H1 (cell line): ENCODE results near the gene PPP6R1. TPM values are rescaled to one million over a fixed set of nuclear protein-coding genes. Genes with fewer than 3 reads are reported as not detected.

Source experiments
- CTCF ChIA-PET: fragments of 300-600 bp; sonication (Branson Sonifier 250); formaldehyde crosslinking; loops from one replicate; lab custom pipeline; 2021; ENCODE audit not compliant: partially characterized antibody; lab: Charles Lee
- POLR2A ChIA-PET: fragments of 300-600 bp; sonication (Branson Sonifier 250); formaldehyde crosslinking; loops from one replicate; lab custom pipeline; 2021; ENCODE audit warnings: inconsistent platforms; ENCODE audit not compliant: partially characterized antibody; lab: Charles Lee
- DNase-seq, 2 experiments: peaks; one replicate each; pipeline versions ENCODE4 v3.0.0 to v3.0.0-alpha.2; 2010 to 2022; ENCODE audit warnings: low spot score in 2 of 2, low read depth in 1 of 2, mixed read lengths in 1 of 2
- FAIRE-seq: peaks from 2 replicates; lab custom pipeline; 2011; peaks lifted over from hg19 to GRCh38; lab: Jason Lieb, UNC
- H2AFZ ChIP-seq: 2 replicates; pipeline ENCODE4 v1.8.1; 2012; ENCODE audit warnings: low read length, inconsistent platforms
- H2AK5ac ChIP-seq: 2 replicates; pipeline ENCODE4 v1.6.1; 2013; ENCODE audit warnings: low read depth, low read length
- H2BK120ac ChIP-seq: replicated peaks from 2 replicates; pipeline ENCODE3; 2013; ENCODE audit warnings: low read depth, low read length, inconsistent platforms
- H2BK12ac ChIP-seq: 2 replicates; pipeline ENCODE4 v1.6.1; 2013; ENCODE audit warnings: low read depth, low read length
- H2BK15ac ChIP-seq: 2 replicates; pipeline ENCODE4 v1.6.1; 2013; ENCODE audit warnings: low read length
- H2BK20ac ChIP-seq: 2 replicates; pipeline ENCODE4 v1.6.1; 2013; ENCODE audit warnings: low read length
- H2BK5ac ChIP-seq: 2 replicates; pipeline ENCODE4 v1.6.1; 2013; ENCODE audit warnings: low read depth, low read length
- H3K14ac ChIP-seq: 2 replicates; pipeline ENCODE4 v1.6.1; 2013; ENCODE audit warnings: inconsistent platforms; ENCODE audit not compliant: insufficient read length
- H3K18ac ChIP-seq: 2 replicates; pipeline ENCODE4 v1.6.1; 2013; ENCODE audit warnings: low read length; ENCODE audit errors: extremely low read depth
- H3K23ac ChIP-seq: 2 replicates; pipeline ENCODE4 v1.6.1; 2013; ENCODE audit warnings: inconsistent platforms; ENCODE audit not compliant: insufficient read length
- H3K23me2 ChIP-seq: 2 replicates; pipeline ENCODE4 v1.6.1; 2013; ENCODE audit warnings: low read depth, low read length
- H3K27ac ChIP-seq: 2 replicates; pipeline ENCODE4 v1.6.1; 2011; ENCODE audit warnings: low read depth, low read length, inconsistent platforms
- H3K27me3 ChIP-seq, 4 experiments: replicated peaks in 1 of 4; 1 replicate in 1 of 4; 2 replicates in 3 of 4; pipeline versions ENCODE4 v1.6.1 to v1.8.1; 2011 to 2013; ENCODE audit warnings: low read length in 3 of 4, mild to moderate bottlenecking in 3 of 4, inconsistent platforms in 2 of 4, mixed read lengths in 2 of 4, moderate library complexity in 1 of 4; ENCODE audit not compliant: control insufficient read depth in 3 of 4, insufficient read depth in 3 of 4; ENCODE audit errors: extremely low read depth in 1 of 4
- H3K36me3 ChIP-seq, 4 experiments: 2 replicates each; pipeline versions ENCODE4 v1.6.1 to v1.8.1; 2011 to 2013; ENCODE audit warnings: mild to moderate bottlenecking in 4 of 4, low read length in 3 of 4, moderate library complexity in 2 of 4, control low read depth in 1 of 4, inconsistent platforms in 1 of 4; ENCODE audit not compliant: insufficient read depth in 4 of 4, control insufficient read depth in 2 of 4
- H3K4ac ChIP-seq: replicated peaks from 2 replicates; pipeline ENCODE3; 2013; ENCODE audit warnings: low read length, low read depth, mixed read lengths, inconsistent platforms; ENCODE audit not compliant: insufficient read length
- H3K4me1 ChIP-seq, 4 experiments: replicated peaks in 1 of 4; 1 replicate in 1 of 4; 2 replicates in 3 of 4; pipeline versions ENCODE4 v1.6.1 to v1.8.1; 2011 to 2013; ENCODE audit warnings: low read length in 3 of 4, inconsistent platforms in 2 of 4, mixed read lengths in 1 of 4; ENCODE audit not compliant: insufficient read depth in 4 of 4, control insufficient read depth in 3 of 4
- H3K4me2 ChIP-seq, 2 experiments: 2 replicates each; pipeline versions ENCODE4 v1.6.1 to v1.8.1; 2011 to 2013; ENCODE audit warnings: low read depth in 2 of 2, low read length in 2 of 2, control low read depth in 1 of 2, inconsistent platforms in 1 of 2, mild to moderate bottlenecking in 1 of 2; ENCODE audit not compliant: insufficient read depth in 1 of 2
- H3K4me3 ChIP-seq, 4 experiments: fragments of 200-600, 300-600 bp in 1 of 4; sonication (generic), shearing (Covaris generic), sonication (Bioruptor Twin) in 1 of 4; 2 replicates each; pipeline versions ENCODE4 v1.5.1 to v1.8.1; 2011 to 2016; ENCODE audit warnings: low read length in 4 of 4, low read depth in 3 of 4, control low read depth in 2 of 4, inconsistent platforms in 2 of 4, mild to moderate bottlenecking in 2 of 4, mixed read lengths in 1 of 4, moderate library complexity in 1 of 4; ENCODE audit not compliant: insufficient read depth in 2 of 4; ENCODE audit errors: extremely low read depth in 1 of 4
- H3K56ac ChIP-seq: replicated peaks from 2 replicates; pipeline ENCODE3; 2013; ENCODE audit warnings: low read depth, mild to moderate bottlenecking, mixed read lengths, low read length, inconsistent platforms; ENCODE audit not compliant: insufficient read length
- H3K79me1 ChIP-seq: 2 replicates; pipeline ENCODE4 v1.6.1; 2013; ENCODE audit warnings: low read depth, low read length, control low read depth
- H3K79me2 ChIP-seq, 2 experiments: 2 replicates each; pipeline versions ENCODE4 v1.6.1 to v1.8.1; 2012 to 2013; ENCODE audit warnings: low read length in 2 of 2, mild to moderate bottlenecking in 2 of 2, inconsistent platforms in 1 of 2; ENCODE audit not compliant: insufficient read depth in 2 of 2, control insufficient read depth in 1 of 2
- H3K9ac ChIP-seq, 4 experiments: replicated peaks in 1 of 4; 1 replicate in 1 of 4; 2 replicates in 3 of 4; pipeline versions ENCODE4 v1.6.1 to v1.8.1; 2011 to 2013; ENCODE audit warnings: low read depth in 3 of 4, low read length in 3 of 4, control low read depth in 2 of 4, mild to moderate bottlenecking in 2 of 4, moderate library complexity in 2 of 4, inconsistent platforms in 1 of 4; ENCODE audit errors: extremely low read depth in 1 of 4
- H3K9me3 ChIP-seq, 2 experiments: 2 replicates each; pipeline versions ENCODE4 v1.6.1 to v1.8.1; 2012 to 2013; ENCODE audit warnings: mild to moderate bottlenecking in 2 of 2, moderate library complexity in 2 of 2, control low read depth in 1 of 2, inconsistent platforms in 1 of 2, low read depth in 1 of 2, low read length in 1 of 2, mixed read lengths in 1 of 2; ENCODE audit not compliant: insufficient read depth in 2 of 2
- H4K20me1 ChIP-seq, 2 experiments: replicated peaks in 1 of 2; 2 replicates each; pipeline versions ENCODE3 to v1.8.1; 2011 to 2013; ENCODE audit warnings: inconsistent platforms in 2 of 2, low read length in 2 of 2, mild to moderate bottlenecking in 1 of 2; ENCODE audit not compliant: insufficient read depth in 2 of 2, control insufficient read depth in 1 of 2
- H4K5ac ChIP-seq: 2 replicates; pipeline ENCODE4 v1.6.1; 2013; ENCODE audit warnings: low read length, low read depth, mixed read lengths, inconsistent platforms; ENCODE audit not compliant: insufficient read length
- H4K8ac ChIP-seq: 2 replicates; pipeline ENCODE4 v1.8.0; 2013; ENCODE audit warnings: mild to moderate bottlenecking, moderate library complexity, low read length, inconsistent platforms; ENCODE audit not compliant: insufficient read depth; ENCODE audit errors: extremely low read depth
- H4K91ac ChIP-seq: replicated peaks from 2 replicates; pipeline ENCODE3; 2013; ENCODE audit warnings: low read length, mixed read lengths, inconsistent platforms; ENCODE audit not compliant: insufficient read length
- BRCA1 ChIP-seq: IDR thresholded peaks from 2 replicates; pipeline ENCODE4 v1.6.1; 2012; ENCODE audit warnings: low read depth, low read length, improper control_type of control experiment
- KDM5A ChIP-seq: fragments of 200-600 bp; IDR thresholded peaks from 2 replicates; pipeline ENCODE4 v1.7.1; 2012; ENCODE audit warnings: mild to moderate bottlenecking, low read length, inconsistent platforms, mixed read lengths
- POLR2A ChIP-seq, 2 experiments: IDR thresholded peaks; 1 replicate in 1 of 2; 2 replicates in 1 of 2; pipeline ENCODE4 v1.6.1; 2011; ENCODE audit warnings: low read depth in 2 of 2, low read length in 2 of 2, mild to moderate bottlenecking in 2 of 2; ENCODE audit errors: control extremely low read depth in 1 of 2
- RBBP5 ChIP-seq: IDR thresholded peaks from 2 replicates; pipeline ENCODE4 v1.7.1; 2012; ENCODE audit warnings: low read depth, mild to moderate bottlenecking, inconsistent platforms, low read length, moderate library complexity, borderline replicate concordance
- SAP30 ChIP-seq: fragments of 300-600 bp; sonication (generic); IDR thresholded peaks from 2 replicates; pipeline ENCODE4 v1.7.1; 2012; ENCODE audit warnings: low read length, moderate library complexity, mild to moderate bottlenecking, inconsistent platforms; ENCODE audit not compliant: insufficient read depth, insufficient replicate concordance
- SIN3A ChIP-seq, 2 experiments: IDR thresholded peaks in 1 of 2; conservative IDR thresholded peaks in 1 of 2; 2 replicates each; pipeline ENCODE4 v1.6.1; 2011 to 2012; ENCODE audit warnings: low read length in 2 of 2, improper control_type of control experiment in 1 of 2, low read depth in 1 of 2, mild to moderate bottlenecking in 1 of 2
- TEAD4 ChIP-seq: IDR thresholded peaks from 2 replicates; pipeline ENCODE4 v1.6.1; 2012; ENCODE audit warnings: low read depth, low read length, inconsistent platforms, mixed read lengths
- YY1 ChIP-seq: IDR thresholded peaks from 2 replicates; pipeline ENCODE4 v1.6.1; 2011; ENCODE audit warnings: low read depth, mild to moderate bottlenecking, low read length
- WGBS, 2 experiments: shearing (Covaris generic) in 1 of 2; methylation state at CpG; one replicate each; pipeline versions ENCODE4 v1.1.6 to v1.1.7; 2013 to 2015; ENCODE audit warnings: low lambda C conversion rate in 2 of 2, mixed read lengths in 2 of 2, inconsistent platforms in 1 of 2, low coverage in 1 of 2, missing lambda C conversion rate in 1 of 2; ENCODE audit not compliant: insufficient replicate concordance in 2 of 2, insufficient coverage in 1 of 2, insufficient read length in 1 of 2; ENCODE audit errors: extremely low coverage in 1 of 2, missing lambda C conversion rate in 1 of 2; 5-methylcytosine and 5-hydroxymethylcytosine counted together
- polyA plus RNA-seq, 7 experiments: library from polyadenylated mRNA; depleted of rRNA in 3 of 7; stranded (reverse) in 5 of 7; unstranded in 2 of 7; fragments of >200 nt in 5 of 7; fragments of 200-250 nt in 2 of 7; gene quantifications; 1 replicate in 5 of 7; 2 replicates in 1 of 7; 4 replicates in 1 of 7; pipeline versions ENCODE4 v1.2.1 to v1.2.3, GENCODE V29; 2011 to 2013; ENCODE audit warnings: missing spikeins in 2 of 7, mixed read lengths in 2 of 7
- total RNA-seq: library from RNA; stranded (reverse); fragmentation: NEBNext Ultra II Directional; extraction: Animal tissue kit (Norgen Biotek cat#: 25700); gene quantifications from 2 replicates; pipeline ENCODE4 v1.2.1, GENCODE V29; 2021
- TF ChIP-seq, protein P1 (sequence below), 3 experiments: IDR thresholded peaks; 1 replicate in 2 of 3; 2 replicates in 1 of 3; pipeline versions ENCODE4 v1.5.1 to v1.6.1; 2011; ENCODE audit warnings: low read length in 3 of 3, mild to moderate bottlenecking in 3 of 3, inconsistent platforms in 2 of 3, low read depth in 1 of 3, moderate library complexity in 1 of 3; ENCODE audit not compliant: insufficient read depth in 1 of 3; ENCODE audit errors: control extremely low read depth in 1 of 3
- TF ChIP-seq, protein P2 (sequence below): IDR thresholded peaks from 2 replicates; pipeline ENCODE4 v1.6.1; 2011; ENCODE audit warnings: low read length, improper control_type of control experiment

The PPP6R1 gene
- total and polyA plus RNA-seq, 2 of the 8 experiments (the other 6 are each of a cell fraction or from before 2014, with no cell fraction given): 36.4 to 74.4 TPM

DNA sequence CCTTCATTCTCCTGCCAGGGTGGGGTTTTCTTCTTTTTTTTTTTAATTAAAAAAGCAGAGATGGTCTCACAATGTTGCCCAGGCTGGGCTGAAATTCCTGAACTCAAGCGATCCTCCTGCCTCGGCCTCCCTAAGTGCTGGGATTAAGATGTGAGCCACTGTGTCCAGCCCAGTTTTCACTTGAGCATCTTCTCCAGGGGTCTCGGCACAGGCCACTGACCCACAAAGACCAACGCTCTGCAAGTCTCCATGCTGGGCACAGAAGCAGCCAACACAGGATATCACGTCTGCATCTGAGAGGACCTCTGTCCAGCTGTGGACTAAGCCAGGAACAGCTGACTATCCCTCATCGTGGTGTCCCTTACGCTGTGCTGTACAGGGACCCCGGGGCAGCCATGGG is 20.8 kb downstream of the PPP6R1 start:
- H2AFZ ChIP-seq: no peak overlapping the region
- H2BK120ac ChIP-seq: no peak overlapping the region
- H3K27ac ChIP-seq: no peak overlapping the region
- H4K20me1 ChIP-seq: peaks cover 0 to 14% of the 10 kb centered on the region in 2 experiments
- no peak overlapping the region for H3K23ac ChIP-seq
- H2BK5ac ChIP-seq: no peak overlapping the region
- H2AK5ac ChIP-seq: no peak overlapping the region
- H2BK15ac ChIP-seq: no peak overlapping the region
- H3K4me3 ChIP-seq: no peak overlapping the region
- no peak overlapping the region for H3K9ac ChIP-seq
- H4K8ac ChIP-seq: no peak overlapping the region
- WGBS, 2 experiments: 91% methylated on average over 6 of the region's 8 CpGs; no CpG with 5 or more reads in 1 of the 2 experiments
- CTCF ChIA-PET: interaction anchor here (1.0 to 1.3 kb wide), 2 partner anchors 64 to 72 kb away, joined by 4 to 5 read pairs; partner anchors contain the start of gene DNAAF3
- H3K27me3 ChIP-seq: no peaks in the 10 kb centered on the region
- DNase-seq (no peak), FAIRE-seq (no peak)
- no peaks in the 10 kb centered on the region; the same call in 1 of the 2 replicates for H3K79me1 ChIP-seq
- no peak overlapping the region for H4K91ac ChIP-seq
- no peaks in the 10 kb centered on the region for H3K79me2 ChIP-seq
- H3K14ac ChIP-seq: no peak overlapping the region
- no peak overlapping the region for H3K56ac ChIP-seq
- POLR2A ChIA-PET: interaction anchor here (1.2 kb wide), 1 partner anchor 16 kb away, joined by 3 read pairs; no protein-coding TSS in a partner anchor
- no peak overlapping the region for H3K4me2 ChIP-seq
- no peak overlapping the region for H3K18ac ChIP-seq
- no peaks in the 10 kb centered on the region for H3K23me2 ChIP-seq
- H4K5ac ChIP-seq: no peak overlapping the region
- H2BK20ac ChIP-seq: no peak overlapping the region
- no peak overlapping the region for H2BK12ac ChIP-seq
- H3K36me3 ChIP-seq: peaks cover 15 to 60% (median 49%) of the 10 kb centered on the region in 4 experiments
- no peak overlapping the region for H3K4ac ChIP-seq
- no peaks in the 10 kb centered on the region for H3K4me1 ChIP-seq
- H3K9me3 ChIP-seq: no peaks in the 10 kb centered on the region
- TF ChIP-seq SIN3A (conservative IDR thresholded peaks at IDR 0.05 in 1 of 2, IDR thresholded peaks at IDR 0.05 in 1 of 2; ENCODE audit: low read depth in 1 of 2, low read length in 2 of 2) (no peak), TEAD4 (no peak), KDM5A (no peak), POLR2A (IDR thresholded peaks at IDR 0.05; ENCODE audit: control extremely low read depth in 1 of 2, low read depth in 2 of 2, low read length in 2 of 2) (no peak), BRCA1 (no peak), RBBP5 (no peak), YY1 (no peak), SAP30 (no peak)
- TF ChIP-seq, protein P1, sequence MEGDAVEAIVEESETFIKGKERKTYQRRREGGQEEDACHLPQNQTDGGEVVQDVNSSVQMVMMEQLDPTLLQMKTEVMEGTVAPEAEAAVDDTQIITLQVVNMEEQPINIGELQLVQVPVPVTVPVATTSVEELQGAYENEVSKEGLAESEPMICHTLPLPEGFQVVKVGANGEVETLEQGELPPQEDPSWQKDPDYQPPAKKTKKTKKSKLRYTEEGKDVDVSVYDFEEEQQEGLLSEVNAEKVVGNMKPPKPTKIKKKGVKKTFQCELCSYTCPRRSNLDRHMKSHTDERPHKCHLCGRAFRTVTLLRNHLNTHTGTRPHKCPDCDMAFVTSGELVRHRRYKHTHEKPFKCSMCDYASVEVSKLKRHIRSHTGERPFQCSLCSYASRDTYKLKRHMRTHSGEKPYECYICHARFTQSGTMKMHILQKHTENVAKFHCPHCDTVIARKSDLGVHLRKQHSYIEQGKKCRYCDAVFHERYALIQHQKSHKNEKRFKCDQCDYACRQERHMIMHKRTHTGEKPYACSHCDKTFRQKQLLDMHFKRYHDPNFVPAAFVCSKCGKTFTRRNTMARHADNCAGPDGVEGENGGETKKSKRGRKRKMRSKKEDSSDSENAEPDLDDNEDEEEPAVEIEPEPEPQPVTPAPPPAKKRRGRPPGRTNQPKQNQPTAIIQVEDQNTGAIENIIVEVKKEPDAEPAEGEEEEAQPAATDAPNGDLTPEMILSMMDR (IDR thresholded peaks at IDR 0.05; ENCODE audit: control extremely low read depth in 1 of 3, insufficient read depth in 1 of 3, low read depth in 1 of 3, low read length in 3 of 3): no peak
- TF ChIP-seq, protein P2, sequence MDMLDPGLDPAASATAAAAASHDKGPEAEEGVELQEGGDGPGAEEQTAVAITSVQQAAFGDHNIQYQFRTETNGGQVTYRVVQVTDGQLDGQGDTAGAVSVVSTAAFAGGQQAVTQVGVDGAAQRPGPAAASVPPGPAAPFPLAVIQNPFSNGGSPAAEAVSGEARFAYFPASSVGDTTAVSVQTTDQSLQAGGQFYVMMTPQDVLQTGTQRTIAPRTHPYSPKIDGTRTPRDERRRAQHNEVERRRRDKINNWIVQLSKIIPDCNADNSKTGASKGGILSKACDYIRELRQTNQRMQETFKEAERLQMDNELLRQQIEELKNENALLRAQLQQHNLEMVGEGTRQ: no peak
